Measurements from ENCODE around the gene POR.

DNA sequence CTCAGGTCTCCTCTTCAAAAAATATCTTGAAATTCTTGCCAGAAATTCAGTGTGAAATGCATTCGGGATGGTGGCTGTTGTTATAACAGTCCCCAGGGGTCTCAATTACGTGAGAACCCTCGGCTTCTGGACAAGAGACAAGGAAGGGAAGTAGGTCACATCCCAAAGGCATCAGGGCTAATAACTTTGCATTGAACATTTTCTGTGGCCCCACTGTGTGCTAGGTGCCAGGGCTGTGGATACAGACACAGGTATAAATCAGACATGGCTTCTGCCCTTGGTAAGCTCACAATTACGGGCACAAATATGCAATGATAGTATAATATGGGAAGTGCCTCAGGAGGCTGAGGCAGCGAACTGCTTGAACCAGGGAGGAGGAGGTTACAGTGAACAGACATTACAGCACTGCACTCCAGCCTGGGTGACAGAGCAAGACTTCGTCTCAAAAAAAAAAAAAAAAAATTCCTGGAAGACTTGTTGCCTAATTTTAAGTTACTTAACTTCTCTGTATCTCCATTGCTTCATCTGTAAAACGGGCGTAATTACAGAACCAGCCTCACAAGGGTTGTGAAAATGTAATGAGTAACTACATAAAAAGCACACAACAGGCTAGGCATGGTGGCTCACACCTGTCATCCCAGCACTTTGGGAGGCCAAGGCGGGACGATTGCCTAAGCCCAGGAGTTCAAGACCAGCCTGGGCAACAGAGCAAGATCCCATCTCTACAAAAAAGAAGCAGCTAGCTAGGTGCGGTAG is 38.7 kb upstream of the POR start:
- TF ChIP-seq EZH2 (IDR thresholded peaks at IDR 0.05; ENCODE audit: borderline replicate concordance, insufficient read depth, low read length, poor library complexity, severe bottlenecking) (no peak), POLR2AphosphoS5 (IDR thresholded peaks at IDR 0.05) (no peak), SMC3 (conservative IDR thresholded peaks at IDR 0.05; ENCODE audit: poor library complexity) (no peak), EP300 (conservative IDR thresholded peaks at IDR 0.05; ENCODE audit: poor library complexity, severe bottlenecking) (no peak)
- TF ChIP-seq, protein P1, sequence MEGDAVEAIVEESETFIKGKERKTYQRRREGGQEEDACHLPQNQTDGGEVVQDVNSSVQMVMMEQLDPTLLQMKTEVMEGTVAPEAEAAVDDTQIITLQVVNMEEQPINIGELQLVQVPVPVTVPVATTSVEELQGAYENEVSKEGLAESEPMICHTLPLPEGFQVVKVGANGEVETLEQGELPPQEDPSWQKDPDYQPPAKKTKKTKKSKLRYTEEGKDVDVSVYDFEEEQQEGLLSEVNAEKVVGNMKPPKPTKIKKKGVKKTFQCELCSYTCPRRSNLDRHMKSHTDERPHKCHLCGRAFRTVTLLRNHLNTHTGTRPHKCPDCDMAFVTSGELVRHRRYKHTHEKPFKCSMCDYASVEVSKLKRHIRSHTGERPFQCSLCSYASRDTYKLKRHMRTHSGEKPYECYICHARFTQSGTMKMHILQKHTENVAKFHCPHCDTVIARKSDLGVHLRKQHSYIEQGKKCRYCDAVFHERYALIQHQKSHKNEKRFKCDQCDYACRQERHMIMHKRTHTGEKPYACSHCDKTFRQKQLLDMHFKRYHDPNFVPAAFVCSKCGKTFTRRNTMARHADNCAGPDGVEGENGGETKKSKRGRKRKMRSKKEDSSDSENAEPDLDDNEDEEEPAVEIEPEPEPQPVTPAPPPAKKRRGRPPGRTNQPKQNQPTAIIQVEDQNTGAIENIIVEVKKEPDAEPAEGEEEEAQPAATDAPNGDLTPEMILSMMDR (IDR thresholded peaks at IDR 0.05; ENCODE audit: poor library complexity, severe bottlenecking): no peak

Data from neural cell (in vitro differentiated cells).